ENCODE measurements around the gene NUDT3. TPM values are rescaled to one million over a fixed set of nuclear protein-coding genes. Genes with fewer than 3 reads are reported as not detected.

NUDT3 gene
- total RNA-seq, 1 donor from 2014 or later = 50.1 TPM

- H3K9me3 ChIP-seq (replicated peaks) = no peaks in the 10 kb centered on the region
- DNase-seq = no peak
- TF ChIP-seq CTCF (IDR thresholded peaks at IDR 0.05; ENCODE audit: borderline replicate concordance) = no peak
- no peaks in the 10 kb centered on the region for H3K36me3 ChIP-seq
- H3K4me1 ChIP-seq = peaks cover 75% of the 10 kb centered on the region
- H3K4me3 ChIP-seq = no peak overlapping the region
- no peaks in the 10 kb centered on the region for H3K27me3 ChIP-seq (ENCODE audit: low read depth)
- intact Hi-C loops (cut with micrococcal nuclease) = no loop called here
- no peak overlapping the region for H3K27ac ChIP-seq (replicated peaks)
Measured at GRCh38 chr6:34315780-34316179, 76.7 kb downstream of the NUDT3 start.

- Histone ChIP-seq H3K9me3 (replicated peaks) (no peaks in the 10 kb centered on the region), H3K27me3 (ENCODE audit: low read depth) (no peaks in the 10 kb centered on the region), H3K36me3 (no peaks in the 10 kb centered on the region), H3K4me1 (peaks cover 75% of the 10 kb centered on the region), H3K27ac (replicated peaks) (no peak overlapping the region), H3K4me3 (no peak overlapping the region)
- no peak for DNase-seq
- no peak for TF ChIP-seq CTCF (IDR thresholded peaks at IDR 0.05; ENCODE audit: borderline replicate concordance)
- intact Hi-C loops (cut with micrococcal nuclease) = no loop called here
Measured at GRCh38 chr6:34315256-34315655, 77.2 kb downstream of the NUDT3 start.

- TF ChIP-seq CTCF (IDR thresholded peaks at IDR 0.05; ENCODE audit: borderline replicate concordance) = no peak
- intact Hi-C loops (cut with micrococcal nuclease) = no loop called here
- no peak overlapping the region for H3K4me3 ChIP-seq
- H3K27me3 ChIP-seq (ENCODE audit: low read depth) = no peaks in the 10 kb centered on the region
- H3K4me1 ChIP-seq = peaks cover 68% of the 10 kb centered on the region
- H3K27ac ChIP-seq (replicated peaks) = peak overlapping the region; percentile 52
- no peaks in the 10 kb centered on the region for H3K9me3 ChIP-seq (replicated peaks)
- H3K36me3 ChIP-seq = no peaks in the 10 kb centered on the region
- DNase-seq = no peak
Measured at GRCh38 chr6:34312259-34312658, 80.2 kb downstream of the NUDT3 start.

- no peak overlapping the region for H3K4me3 ChIP-seq
- H3K27ac ChIP-seq (replicated peaks) = no peak overlapping the region
- no peaks in the 10 kb centered on the region for H3K36me3 ChIP-seq
- H3K27me3 ChIP-seq (ENCODE audit: low read depth) = no peaks in the 10 kb centered on the region
- DNase-seq = no peak
- H3K4me1 ChIP-seq = peaks cover 68% of the 10 kb centered on the region
- intact Hi-C loops (cut with micrococcal nuclease) = no loop called here
- TF ChIP-seq CTCF (IDR thresholded peaks at IDR 0.05; ENCODE audit: borderline replicate concordance) = no peak
- H3K9me3 ChIP-seq (replicated peaks) = no peaks in the 10 kb centered on the region
Measured at GRCh38 chr6:34310817-34311216, 81.7 kb downstream of the NUDT3 start.

GRCh38 chr6:34308483-34308882 lies 84.0 kb downstream of the NUDT3 start:
- no peak for TF ChIP-seq CTCF (IDR thresholded peaks at IDR 0.05; ENCODE audit: borderline replicate concordance)
- Histone ChIP-seq H3K27ac (replicated peaks) (no peak overlapping the region), H3K9me3 (replicated peaks) (no peaks in the 10 kb centered on the region), H3K4me3 (no peak overlapping the region), H3K27me3 (ENCODE audit: low read depth) (no peaks in the 10 kb centered on the region), H3K4me1 (peaks cover 77% of the 10 kb centered on the region), H3K36me3 (no peaks in the 10 kb centered on the region)
- intact Hi-C loops (cut with micrococcal nuclease) = no loop called here
- no peak for DNase-seq

All from left ventricle myocardium inferior (tissue), 1 donor.